GM19397 (cell line): Measurements from ENCODE around the gene PDK2.

Experiments used
- ATAC-seq: cut with Tn5 transposase; IDR thresholded peaks from one replicate; pipeline ENCODE4 v1.9.1; 2021; ENCODE audit warnings: mild to moderate bottlenecking, moderate library complexity; ENCODE audit not compliant: unreplicated experiment

The PDK2 gene

GRCh38 chr17:50076591-50077235 is 18.4 kb upstream of the PDK2 start:
- ATAC-seq, result no peak

- ATAC-seq, result no peak
Measured at GRCh38 chr17:50078430-50078829, 16.7 kb upstream of the PDK2 start.

GRCh38 chr17:50079334-50080095 is 15.6 kb upstream of the PDK2 start:
- no peak for ATAC-seq

- ATAC-seq, result no peak
Measured at GRCh38 chr17:50080096-50080480, 15.1 kb upstream of the PDK2 start.

- no peak for ATAC-seq
Measured at GRCh38 chr17:50080827-50081226, 14.3 kb upstream of the PDK2 start.

- no peak for ATAC-seq
Measured at GRCh38 chr17:50081757-50082156, 13.4 kb upstream of the PDK2 start.

GRCh38 chr17:50087246-50087911 is 7.8 kb upstream of the PDK2 start:
- no peak for ATAC-seq

GRCh38 chr17:50087912-50088405 is 7.2 kb upstream of the PDK2 start:
- ATAC-seq, result no peak

- no peak for ATAC-seq
Measured at GRCh38 chr17:50088952-50089825, 6.0 kb upstream of the PDK2 start.

GRCh38 chr17:50090071-50090470 is 5.1 kb upstream of the PDK2 start:
- ATAC-seq, result no peak

- no peak for ATAC-seq
Measured at GRCh38 chr17:50090971-50091917, 3.9 kb upstream of the PDK2 start.

- ATAC-seq, result no peak
Measured at GRCh38 chr17:50091918-50092285, 3.2 kb upstream of the PDK2 start.

- ATAC-seq, result no peak
Measured at GRCh38 chr17:50093246-50093645, 1.9 kb upstream of the PDK2 start.

- ATAC-seq, result no peak
Measured at GRCh38 chr17:50093807-50094206, 1.3 kb upstream of the PDK2 start.

- ATAC-seq, result peak; percentile 34
Measured at GRCh38 chr17:50094243-50094752, 853 bp upstream of the PDK2 start.

- ATAC-seq, result no peak
Measured at GRCh38 chr17:50095626-50096037, 481 bp downstream of the PDK2 start.

GRCh38 chr17:50096092-50096491 is 941 bp downstream of the PDK2 start:
- no peak for ATAC-seq

- no peak for ATAC-seq
Measured at GRCh38 chr17:50096758-50097157, 1.6 kb downstream of the PDK2 start.

GRCh38 chr17:50097455-50097854 is 2.3 kb downstream of the PDK2 start:
- no peak for ATAC-seq

- no peak for ATAC-seq
Measured at GRCh38 chr17:50097926-50098325, 2.8 kb downstream of the PDK2 start.
